Lung microvascular endothelial cell (primary cell): Measurements from ENCODE around the gene SPNS3. TPM values are rescaled to one million over a fixed set of nuclear protein-coding genes. Genes with fewer than 3 reads are reported as not detected.

Source experiments
- DNase-seq, 2 donors: peaks; one replicate each; pipeline versions ENCODE4 v3.0.0 to v3.0.0-alpha.2; 2010; ENCODE audit warnings: low read depth in 2 of 2
- total RNA-seq: library from RNA; depleted of rRNA; stranded (reverse); fragments of >200 nt; gene quantifications from 2 replicates; pipeline ENCODE4 v1.2.1, GENCODE V29; 2014

The SPNS3 gene
- total RNA-seq, 1 donor from 2014 or later, result 0.40 TPM

DNA sequence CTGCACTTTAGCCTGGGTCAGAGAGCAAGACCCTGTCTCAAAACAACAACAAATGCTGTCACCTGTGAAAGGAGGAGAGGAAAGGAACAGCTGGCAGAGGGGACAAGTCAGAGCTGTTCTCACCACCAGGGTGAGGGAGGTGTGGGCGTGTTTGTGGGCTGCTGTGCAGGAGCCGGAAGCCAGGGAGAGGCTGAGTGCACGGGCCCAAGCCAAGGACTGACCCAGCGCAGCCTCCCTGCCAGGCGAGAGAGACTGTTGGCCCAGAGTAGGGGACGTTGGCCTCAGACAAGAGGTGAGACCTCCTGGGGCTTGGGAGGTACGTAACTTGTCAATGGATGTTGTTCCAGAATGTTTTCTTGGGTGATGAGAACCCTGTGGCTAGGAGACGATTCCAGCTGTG, 75.7 kb downstream of the SPNS3 start:
- DNase-seq, result peak; percentile 27 to 50

DNA sequence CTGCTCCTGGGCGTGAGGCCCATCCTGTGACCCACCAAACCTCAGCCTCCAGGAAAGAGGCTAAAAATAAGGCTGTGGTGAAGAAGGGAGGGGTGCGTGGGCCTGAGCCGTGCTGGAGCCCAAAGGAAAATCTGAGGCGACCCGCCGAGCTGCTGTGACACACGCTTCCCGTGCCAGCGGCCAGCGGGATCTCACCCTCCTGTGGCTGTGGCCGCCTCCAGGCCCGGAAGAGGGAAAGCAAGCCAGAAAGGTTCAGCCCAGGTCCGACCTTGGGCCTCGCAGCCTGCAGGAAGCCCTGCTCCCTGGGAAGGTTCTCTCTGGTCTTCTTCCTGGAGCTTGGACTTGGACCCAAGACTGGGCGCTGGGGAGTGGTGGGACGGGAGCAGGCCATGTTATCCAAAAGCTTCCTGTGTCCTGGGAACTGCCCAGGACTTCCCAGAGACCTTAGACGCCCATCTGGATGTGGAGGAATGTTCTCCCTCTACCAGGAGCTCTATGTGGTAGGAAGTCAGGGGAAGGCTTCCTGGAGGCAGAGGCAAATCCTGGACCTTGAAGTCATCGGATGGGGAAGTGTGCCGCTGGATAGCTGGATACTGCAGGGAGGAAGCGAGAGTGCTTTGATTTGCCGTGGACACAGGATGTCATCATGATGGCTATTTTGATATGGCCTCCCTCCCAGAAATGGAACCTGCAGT, 76.3 kb downstream of the SPNS3 start:
- peak; percentile 31 to 66 for DNase-seq

DNA sequence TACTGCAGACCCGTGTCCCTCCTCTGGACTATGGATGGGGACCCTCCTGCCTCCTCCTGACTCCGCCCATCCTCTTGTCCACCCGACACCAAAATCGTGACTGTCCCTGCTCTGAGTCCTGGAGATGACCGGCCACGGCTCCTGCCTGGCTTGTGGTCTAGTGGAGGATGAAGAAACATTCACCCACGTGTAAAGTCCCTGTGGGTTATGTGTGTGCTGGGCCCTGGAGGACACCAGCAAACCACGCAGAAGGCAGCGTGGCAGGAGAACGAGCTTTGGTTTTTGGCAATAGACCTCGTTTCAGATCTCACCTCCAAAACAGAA, 76.8 kb downstream of the SPNS3 start:
- DNase-seq, result no peak

GRCh38 chr17:4511199-4511932, 77.6 kb downstream of the SPNS3 start:
- no peak for DNase-seq

DNA sequence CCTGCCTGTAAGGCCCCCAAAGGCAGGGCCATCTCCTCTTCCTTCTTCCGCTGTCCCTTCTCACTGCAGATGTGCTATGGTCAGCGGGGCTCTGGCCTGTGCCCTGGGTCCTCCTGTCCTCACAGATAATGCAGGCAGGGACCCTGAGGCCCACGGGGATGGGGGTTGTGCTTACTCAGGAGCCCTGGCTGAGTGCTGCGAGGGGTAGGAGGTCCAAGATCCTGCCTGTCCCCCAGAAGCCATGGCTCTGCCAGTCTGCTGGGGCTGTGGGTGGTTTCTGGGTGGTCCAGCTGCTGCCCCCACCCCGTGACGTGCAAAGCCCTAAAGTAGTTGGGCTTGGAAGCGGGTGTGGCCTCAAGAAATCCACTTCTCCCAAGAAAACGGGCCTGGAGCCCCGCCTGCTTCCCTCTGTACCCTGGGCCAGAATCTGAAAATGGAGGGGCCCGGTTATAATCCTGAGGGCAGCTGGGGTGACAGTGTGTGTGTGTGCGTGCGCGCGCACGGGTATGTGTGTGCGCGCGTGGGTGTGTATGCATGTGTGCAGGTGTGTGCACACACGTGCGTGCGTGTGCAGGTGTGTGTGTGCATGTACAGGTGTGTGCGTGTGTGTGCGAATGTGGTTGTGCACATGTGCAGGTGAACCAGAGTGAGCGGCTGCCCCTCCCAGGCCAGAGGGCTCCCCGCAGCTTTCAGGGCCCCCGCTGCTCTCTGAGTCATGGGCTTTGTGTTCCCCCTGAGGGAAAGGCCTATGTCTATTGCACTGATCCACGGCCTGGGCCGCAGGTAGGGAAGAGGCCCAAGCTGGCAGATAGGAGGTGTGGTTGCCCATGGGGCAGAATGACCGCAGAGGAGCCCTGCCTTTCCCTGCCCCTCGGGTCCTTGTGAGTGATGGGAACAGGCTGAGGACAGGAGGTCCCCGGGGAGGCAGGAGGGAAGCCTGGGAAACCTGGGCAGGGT, 78.7 kb downstream of the SPNS3 start:
- no peak for DNase-seq

GRCh38 chr17:4513113-4514032, 79.6 kb downstream of the SPNS3 start:
- DNase-seq, result no peak

GRCh38 chr17:4514206-4514605, 80.5 kb downstream of the SPNS3 start:
- DNase-seq, result no peak

GRCh38 chr17:4514779-4515178, 81.0 kb downstream of the SPNS3 start:
- no peak for DNase-seq

GRCh38 chr17:4515501-4515900, 81.8 kb downstream of the SPNS3 start:
- DNase-seq, result no peak

- DNase-seq, result no peak
Measured at GRCh38 chr17:4516735-4517134, 83.0 kb downstream of the SPNS3 start.

GRCh38 chr17:4518901-4519300, 85.2 kb downstream of the SPNS3 start:
- DNase-seq, result no peak

- peak; percentile 39 to 93 for DNase-seq
Measured at GRCh38 chr17:4519361-4519788, 85.6 kb downstream of the SPNS3 start.

DNA sequence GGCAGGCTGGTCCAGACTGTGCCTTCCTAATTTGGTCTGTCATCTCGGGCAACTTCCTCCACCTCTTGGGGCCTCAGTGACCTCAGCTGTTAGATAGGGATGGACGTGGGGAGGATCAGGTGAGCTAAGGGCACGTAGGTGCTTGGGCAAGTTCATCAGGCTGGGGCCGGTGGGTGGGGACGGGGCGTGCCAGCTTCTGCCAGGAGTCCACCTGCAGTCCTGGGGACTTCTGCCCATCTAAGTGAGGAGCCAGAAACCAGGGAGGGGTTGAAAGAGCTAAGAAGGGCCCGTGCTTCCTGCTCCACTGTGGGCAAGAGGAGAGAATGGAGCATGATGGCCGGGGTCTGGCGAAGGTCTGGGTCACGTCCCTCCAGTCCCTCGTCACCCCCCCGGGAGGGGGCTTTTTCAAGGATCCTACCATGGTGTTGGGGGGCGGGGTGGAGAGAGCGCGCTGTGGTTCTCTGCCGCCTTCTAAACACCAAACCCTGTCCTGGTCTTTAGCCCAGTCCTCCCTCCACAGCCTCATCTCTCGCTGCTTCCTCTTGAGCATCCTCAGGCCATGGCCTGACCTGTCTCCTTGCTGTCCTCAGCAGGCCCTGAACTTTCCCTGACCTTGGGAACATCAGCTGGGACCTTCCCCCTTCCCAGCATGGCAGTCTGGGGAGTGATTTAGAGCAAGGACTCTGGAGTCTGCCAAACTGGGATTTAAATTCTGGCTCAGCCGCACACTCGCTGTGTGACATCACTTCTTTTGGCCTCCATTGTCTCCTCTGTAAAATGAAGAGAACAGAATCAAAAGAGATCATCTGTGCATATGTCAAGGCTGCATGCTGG, 86.5 kb downstream of the SPNS3 start:
- no peak for DNase-seq

DNA sequence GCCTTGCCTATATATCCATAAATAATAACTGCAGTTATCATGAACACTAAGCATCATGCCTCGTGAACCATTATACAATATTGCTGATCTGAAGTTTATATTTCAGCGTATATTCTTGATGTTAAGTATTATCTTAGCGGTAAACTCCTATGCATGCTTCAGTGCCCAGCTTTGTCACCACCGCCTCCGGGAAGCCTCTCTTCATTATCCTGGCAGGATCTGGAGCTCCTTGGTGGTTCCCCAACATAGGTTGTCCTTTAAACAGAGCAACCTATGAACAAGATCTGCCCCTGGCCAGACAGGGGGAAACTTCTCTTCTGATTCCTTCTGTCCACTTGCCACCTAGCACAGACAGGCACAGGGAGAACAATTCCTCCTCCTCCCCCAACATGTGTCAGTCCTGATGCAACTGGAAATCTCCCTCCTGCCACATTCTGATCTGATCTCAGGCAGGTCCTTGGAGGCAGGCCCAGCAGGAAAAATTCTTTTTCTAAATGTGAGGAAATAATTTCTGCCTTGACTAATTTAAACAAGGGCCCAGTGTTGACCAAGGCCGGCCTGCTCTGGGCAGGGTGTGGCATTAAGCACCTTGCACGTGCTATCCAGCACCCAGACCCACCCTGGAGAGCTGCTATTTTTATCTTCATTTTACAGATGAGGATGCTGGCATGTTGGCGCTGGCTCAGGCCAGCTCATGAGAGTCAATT, 87.3 kb downstream of the SPNS3 start:
- DNase-seq, result peak; percentile 22 to 49

DNA sequence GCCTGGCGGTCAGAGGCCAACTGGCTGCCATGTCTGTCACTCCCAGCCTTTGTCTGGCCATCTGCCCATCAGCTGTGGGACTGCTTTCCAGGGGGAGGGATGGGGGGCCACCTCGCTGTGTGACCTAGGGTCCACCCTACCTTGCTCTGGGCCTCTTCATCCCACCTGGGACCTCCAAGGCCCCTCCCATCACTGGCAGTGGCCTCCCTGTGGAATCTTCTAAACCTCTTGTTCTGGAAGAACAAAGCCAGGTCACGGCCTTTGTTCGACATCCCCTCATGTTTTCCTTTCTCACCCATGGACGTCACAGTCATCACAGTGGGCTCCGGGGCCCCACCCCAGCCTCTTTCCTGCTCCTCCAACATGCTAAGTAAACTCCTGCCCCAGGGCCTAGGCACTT, 88.9 kb downstream of the SPNS3 start:
- DNase-seq, result peak; percentile 30 to 60

GRCh38 chr17:4523946-4524345, 90.2 kb downstream of the SPNS3 start:
- DNase-seq, result no peak

DNA sequence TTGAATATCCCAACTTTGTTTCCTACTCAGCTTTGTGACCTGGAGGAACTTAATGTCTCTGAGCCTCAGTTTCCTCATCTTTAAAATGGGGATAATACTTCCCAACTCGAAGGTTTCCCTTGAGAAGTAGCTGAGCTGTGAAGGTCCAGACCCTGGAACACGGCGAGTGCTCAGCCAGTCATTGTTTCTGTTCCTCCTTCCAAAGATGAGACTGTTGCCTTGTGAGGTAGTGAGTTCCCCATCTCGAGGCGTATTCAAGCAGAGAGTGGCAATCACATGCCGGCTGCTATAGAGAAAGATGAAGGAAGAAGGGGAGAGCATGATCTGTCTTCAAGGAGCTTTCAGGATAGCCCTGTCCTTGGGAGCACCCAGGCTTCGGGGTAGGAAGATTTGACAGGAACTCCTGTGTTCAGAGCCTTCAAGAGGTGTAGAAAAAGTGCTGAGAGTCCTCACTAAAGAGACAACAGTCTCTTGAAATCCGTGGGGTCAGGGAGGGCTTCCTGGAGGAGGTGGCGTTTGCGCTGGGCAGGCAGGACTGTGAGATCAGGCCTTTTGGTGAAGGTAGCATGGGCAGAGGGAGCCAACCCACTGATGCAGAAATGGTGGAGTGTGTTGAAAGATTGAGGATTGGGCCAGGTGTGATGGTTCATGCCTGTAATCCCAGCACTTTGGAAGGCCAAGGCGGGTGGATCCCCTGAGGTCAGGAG, 92.1 kb downstream of the SPNS3 start:
- DNase-seq, result no peak

- DNase-seq, result no peak
Measured at GRCh38 chr17:4527134-4527533, 93.4 kb downstream of the SPNS3 start.

- DNase-seq, result no peak
Measured at GRCh38 chr17:4527566-4528125, 93.9 kb downstream of the SPNS3 start.
